NCI-H1092 treated with DMSO at 0.1 percent for 48 hours (cell line): ENCODE results near the gene WDR37.

ENCODE experiments used
- DNase-seq: peaks from one replicate; lab custom pipeline; 2025; lab: John Stamatoyannopoulos, UW

WDR37 gene

GRCh38 chr10:1074052-1074747 is 18.0 kb downstream of the WDR37 start:
- DNase-seq: no peak

- no peak for DNase-seq
Measured at GRCh38 chr10:1074748-1075308, 18.6 kb downstream of the WDR37 start.

GRCh38 chr10:1078668-1079067 is 22.5 kb downstream of the WDR37 start:
- DNase-seq: no peak

GRCh38 chr10:1083581-1083980 is 27.4 kb downstream of the WDR37 start:
- no peak for DNase-seq

- no peak for DNase-seq
Measured at GRCh38 chr10:1084011-1084950, 28.1 kb downstream of the WDR37 start.

GRCh38 chr10:1085258-1085657 is 29.1 kb downstream of the WDR37 start:
- DNase-seq: no peak

GRCh38 chr10:1086787-1087186 is 30.6 kb downstream of the WDR37 start:
- DNase-seq: no peak

- DNase-seq: no peak
Measured at GRCh38 chr10:1089017-1089689, 33.0 kb downstream of the WDR37 start.

GRCh38 chr10:1090696-1091095 is 34.5 kb downstream of the WDR37 start:
- DNase-seq: no peak

- DNase-seq: no peak
Measured at GRCh38 chr10:1093696-1094095, 37.5 kb downstream of the WDR37 start.

GRCh38 chr10:1094112-1095057 is 38.2 kb downstream of the WDR37 start:
- DNase-seq: no peak

GRCh38 chr10:1095498-1095897 is 39.3 kb downstream of the WDR37 start:
- DNase-seq: no peak

- DNase-seq: no peak
Measured at GRCh38 chr10:1096287-1096889, 40.2 kb downstream of the WDR37 start.

GRCh38 chr10:1097436-1097835 is 41.3 kb downstream of the WDR37 start:
- no peak for DNase-seq

- no peak for DNase-seq
Measured at GRCh38 chr10:1100143-1100542, 44.0 kb downstream of the WDR37 start.

- DNase-seq: no peak
Measured at GRCh38 chr10:1100691-1101368, 44.6 kb downstream of the WDR37 start.

- DNase-seq: no peak
Measured at GRCh38 chr10:1101946-1102345, 45.8 kb downstream of the WDR37 start.

GRCh38 chr10:1102416-1102815 is 46.2 kb downstream of the WDR37 start:
- no peak for DNase-seq

GRCh38 chr10:1102831-1103230 is 46.6 kb downstream of the WDR37 start:
- no peak for DNase-seq

- DNase-seq: no peak
Measured at GRCh38 chr10:1103551-1103950, 47.4 kb downstream of the WDR37 start.
